Neutrophil (primary cell): ENCODE results near the gene PDE11A.

Experiments used
- H3K27ac ChIP-seq: fragments of 200-600 bp; sonication (generic); 2 replicates; pipeline ENCODE4 v1.5.1; 2016; ENCODE audit warnings: mild to moderate bottlenecking, moderate library complexity
- H3K27me3 ChIP-seq: fragments of 200-600 bp; sonication (generic); 2 replicates; pipeline ENCODE4 v1.6.0; 2016; ENCODE audit warnings: mild to moderate bottlenecking
- H3K36me3 ChIP-seq: fragments of 200-600 bp; sonication (generic); 2 replicates; pipeline ENCODE4 v1.5.1; 2017
- H3K4me1 ChIP-seq, 2 experiments: fragments of 200-600 bp in 1 of 2; sonication (generic) in 1 of 2; 1 replicate in 1 of 2; 2 replicates in 1 of 2; pipeline versions ENCODE4 v1.5.1 to v1.6.1; 2013 to 2016; ENCODE audit warnings: low read depth in 1 of 2, low read length in 1 of 2, mild to moderate bottlenecking in 1 of 2, moderate library complexity in 1 of 2; ENCODE audit not compliant: control insufficient read depth in 1 of 2, insufficient read depth in 1 of 2
- H3K4me3 ChIP-seq, 2 experiments: fragments of 200-600 bp in 1 of 2; sonication (generic) in 1 of 2; 1 replicate in 1 of 2; 2 replicates in 1 of 2; pipeline ENCODE4 v1.5.1; 2013 to 2016; ENCODE audit warnings: low read depth in 1 of 2, low read length in 1 of 2, mild to moderate bottlenecking in 1 of 2, moderate library complexity in 1 of 2
- H3K9me3 ChIP-seq: fragments of 200-600 bp; sonication (generic); 2 replicates; pipeline ENCODE4 v1.5.1; 2016
- CTCF ChIP-seq: fragments of 200-600 bp; sonication (generic); IDR thresholded peaks from 2 replicates; pipeline ENCODE4 v1.5.1; 2016; ENCODE audit warnings: antibody characterized with exemption

The PDE11A gene

GRCh38 chr2:177989029-177989885 lies 83.3 kb downstream of the PDE11A start:
- TF ChIP-seq CTCF, result no peak
- H3K9me3 ChIP-seq, result no peaks in the 10 kb centered on the region
- no peak overlapping the region for H3K27ac ChIP-seq
- no peaks in the 10 kb centered on the region for H3K36me3 ChIP-seq
- H3K27me3 ChIP-seq, result peaks cover 3% of the 10 kb centered on the region
- no peaks in the 10 kb centered on the region for H3K4me1 ChIP-seq
- H3K4me3 ChIP-seq, result no peak overlapping the region

GRCh38 chr2:177984749-177985148 lies 87.8 kb downstream of the PDE11A start:
- H3K4me3 ChIP-seq, result no peak overlapping the region
- no peak overlapping the region for H3K27ac ChIP-seq
- no peaks in the 10 kb centered on the region for H3K9me3 ChIP-seq
- peaks cover 3% of the 10 kb centered on the region for H3K27me3 ChIP-seq
- H3K4me1 ChIP-seq, result no peaks in the 10 kb centered on the region
- no peaks in the 10 kb centered on the region for H3K36me3 ChIP-seq
- TF ChIP-seq CTCF, result no peak

GRCh38 chr2:177983183-177983788 lies 89.3 kb downstream of the PDE11A start:
- no peak for TF ChIP-seq CTCF
- Histone ChIP-seq H3K27ac (no peak overlapping the region), H3K4me1 (no peaks in the 10 kb centered on the region), H3K9me3 (no peaks in the 10 kb centered on the region), H3K4me3 (no peak overlapping the region), H3K36me3 (no peaks in the 10 kb centered on the region), H3K27me3 (peaks cover 3% of the 10 kb centered on the region)

- no peak overlapping the region for H3K27ac ChIP-seq
- no peaks in the 10 kb centered on the region for H3K27me3 ChIP-seq
- H3K4me1 ChIP-seq, result no peaks in the 10 kb centered on the region
- no peak overlapping the region for H3K4me3 ChIP-seq
- H3K9me3 ChIP-seq, result no peaks in the 10 kb centered on the region
- no peak for TF ChIP-seq CTCF
- H3K36me3 ChIP-seq, result no peaks in the 10 kb centered on the region
Measured at GRCh38 chr2:177972782-177973181, 99.8 kb downstream of the PDE11A start.

- no peaks in the 10 kb centered on the region for H3K36me3 ChIP-seq
- no peaks in the 10 kb centered on the region for H3K9me3 ChIP-seq
- H3K27me3 ChIP-seq, result no peaks in the 10 kb centered on the region
- no peak overlapping the region for H3K27ac ChIP-seq
- H3K4me3 ChIP-seq, result no peak overlapping the region
- no peaks in the 10 kb centered on the region for H3K4me1 ChIP-seq
- no peak for TF ChIP-seq CTCF
Measured at GRCh38 chr2:177972123-177972522, 100.5 kb downstream of the PDE11A start.
